ENCODE results near the gene FFAR1.
"Not testable (repeated sequence)": the region's sequence is repeated elsewhere in the genome, so short reads cannot be mapped to it uniquely, and the experiment has no call there.

The FFAR1 gene

DNA sequence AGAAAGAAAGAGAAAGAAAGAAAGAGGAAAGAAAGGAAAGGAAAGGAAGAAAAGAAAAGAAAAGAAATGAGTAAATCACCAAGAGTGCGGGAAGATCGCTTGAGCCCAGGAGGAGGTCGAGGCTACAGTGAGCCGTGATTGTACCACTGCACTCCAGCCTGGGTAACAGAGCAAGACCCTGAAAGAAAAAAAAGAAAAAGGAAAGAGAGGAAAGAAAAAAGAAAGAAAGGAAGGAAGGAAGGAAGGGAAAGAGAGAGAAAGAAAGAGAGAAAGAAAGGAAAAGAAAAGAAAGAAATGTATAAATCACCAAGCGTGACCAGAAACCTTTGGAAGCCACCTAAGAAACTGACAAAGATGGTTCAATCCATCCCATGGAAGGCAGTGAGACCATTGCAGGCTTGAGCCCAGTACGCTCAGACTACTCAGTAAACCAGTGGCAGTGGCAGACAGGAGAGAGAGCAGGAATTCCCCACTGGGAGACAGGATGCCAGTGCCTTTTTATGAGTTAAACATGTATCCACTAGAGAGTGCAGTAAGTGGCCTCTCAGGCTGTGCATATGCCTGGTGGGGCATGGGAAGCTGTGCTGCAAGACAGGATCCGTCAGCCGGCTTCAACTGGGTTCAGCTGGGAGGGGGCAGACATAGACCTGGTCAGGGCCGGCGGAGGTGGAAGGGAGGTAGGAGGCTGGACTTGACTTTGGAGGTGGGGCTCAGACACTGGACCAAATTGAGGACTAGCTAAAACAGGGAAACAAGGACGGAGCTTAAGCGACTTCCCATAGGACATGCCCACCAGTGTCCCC is 28.0 kb downstream of the FFAR1 start:
- H3K4me1 ChIP-seq (ENCODE audit: low read length), result no peaks in the 10 kb centered on the region
- H3K9ac ChIP-seq (ENCODE audit: low read length), result no peak overlapping the region
- H3K27ac ChIP-seq (ENCODE audit: low read length), result no peak overlapping the region
- no peaks in the 10 kb centered on the region for H3K9me3 ChIP-seq (replicated peaks; ENCODE audit: insufficient read depth, low read length)
- no peaks in the 10 kb centered on the region for H3K9me2 ChIP-seq (replicated peaks; ENCODE audit: insufficient read depth, low read length)
- no peaks in the 10 kb centered on the region for H3K36me3 ChIP-seq (replicated peaks; ENCODE audit: insufficient read depth, low read length)
- H3K4me3 ChIP-seq (ENCODE audit: low read length), result no peak overlapping the region
- no peak overlapping the region for H3K4me2 ChIP-seq (ENCODE audit: low read depth, low read length)
- H2AFZ ChIP-seq (ENCODE audit: low read length), result no peak overlapping the region
- TF ChIP-seq EZH2phosphoT487 (IDR thresholded peaks at IDR 0.05; ENCODE audit: low read length) (no peak), EZH2 (optimal IDR thresholded peaks at IDR 0.05; ENCODE audit: low read depth, low read length) (no peak)
- TF ChIP-seq, protein P1, sequence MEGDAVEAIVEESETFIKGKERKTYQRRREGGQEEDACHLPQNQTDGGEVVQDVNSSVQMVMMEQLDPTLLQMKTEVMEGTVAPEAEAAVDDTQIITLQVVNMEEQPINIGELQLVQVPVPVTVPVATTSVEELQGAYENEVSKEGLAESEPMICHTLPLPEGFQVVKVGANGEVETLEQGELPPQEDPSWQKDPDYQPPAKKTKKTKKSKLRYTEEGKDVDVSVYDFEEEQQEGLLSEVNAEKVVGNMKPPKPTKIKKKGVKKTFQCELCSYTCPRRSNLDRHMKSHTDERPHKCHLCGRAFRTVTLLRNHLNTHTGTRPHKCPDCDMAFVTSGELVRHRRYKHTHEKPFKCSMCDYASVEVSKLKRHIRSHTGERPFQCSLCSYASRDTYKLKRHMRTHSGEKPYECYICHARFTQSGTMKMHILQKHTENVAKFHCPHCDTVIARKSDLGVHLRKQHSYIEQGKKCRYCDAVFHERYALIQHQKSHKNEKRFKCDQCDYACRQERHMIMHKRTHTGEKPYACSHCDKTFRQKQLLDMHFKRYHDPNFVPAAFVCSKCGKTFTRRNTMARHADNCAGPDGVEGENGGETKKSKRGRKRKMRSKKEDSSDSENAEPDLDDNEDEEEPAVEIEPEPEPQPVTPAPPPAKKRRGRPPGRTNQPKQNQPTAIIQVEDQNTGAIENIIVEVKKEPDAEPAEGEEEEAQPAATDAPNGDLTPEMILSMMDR (IDR thresholded peaks at IDR 0.05; ENCODE audit: low read length), result no peak
- no peak for DNase-seq
- H3K79me2 ChIP-seq (ENCODE audit: low read length), result no peaks in the 10 kb centered on the region
- H3F3A ChIP-seq (ENCODE audit: insufficient read depth, low read length), result no peaks in the 10 kb centered on the region
- no peaks in the 10 kb centered on the region for H4K20me1 ChIP-seq (ENCODE audit: insufficient read depth, low read length)
- peaks cover 38% of the 10 kb centered on the region for H3K27me3 ChIP-seq (replicated peaks; ENCODE audit: insufficient read depth, low read length)

DNA sequence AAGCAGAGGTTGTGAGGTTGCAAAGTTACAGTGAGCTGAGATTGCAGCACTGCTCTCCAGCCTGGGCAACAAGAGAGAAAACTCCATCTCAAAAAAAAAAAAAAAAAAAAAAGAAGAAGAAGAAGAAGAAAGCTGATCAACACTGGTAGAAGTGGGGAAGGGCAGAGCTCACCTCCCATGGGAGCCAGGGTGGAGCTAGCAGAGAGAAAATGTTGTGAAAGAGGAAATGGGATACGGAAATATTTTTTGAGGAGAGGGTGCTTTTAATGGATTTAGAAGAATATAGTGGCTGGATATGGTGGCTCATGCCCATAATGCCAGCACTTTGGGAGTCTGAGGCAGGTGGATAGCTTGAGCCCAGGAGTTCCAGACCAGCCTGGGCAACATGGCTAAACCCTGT is 30.0 kb downstream of the FFAR1 start:
- H3K4me3 ChIP-seq (ENCODE audit: low read length), result no peak overlapping the region
- no peaks in the 10 kb centered on the region for H3K79me2 ChIP-seq (ENCODE audit: low read length)
- no peak overlapping the region for H3K9ac ChIP-seq (ENCODE audit: low read length)
- no peaks in the 10 kb centered on the region for H4K20me1 ChIP-seq (ENCODE audit: insufficient read depth, low read length)
- H3K9me2 ChIP-seq (replicated peaks; ENCODE audit: insufficient read depth, low read length), result no peaks in the 10 kb centered on the region
- no peak for DNase-seq
- H3K9me3 ChIP-seq (replicated peaks; ENCODE audit: insufficient read depth, low read length), result no peaks in the 10 kb centered on the region
- no peak overlapping the region for H3K4me2 ChIP-seq (ENCODE audit: low read depth, low read length)
- H3F3A ChIP-seq (ENCODE audit: insufficient read depth, low read length), result no peaks in the 10 kb centered on the region
- H3K36me3 ChIP-seq (replicated peaks; ENCODE audit: insufficient read depth, low read length), result no peaks in the 10 kb centered on the region
- TF ChIP-seq EZH2phosphoT487 (IDR thresholded peaks at IDR 0.05; ENCODE audit: low read length) (no peak), EZH2 (optimal IDR thresholded peaks at IDR 0.05; ENCODE audit: low read depth, low read length) (no peak)
- TF ChIP-seq, protein P1 (IDR thresholded peaks at IDR 0.05; ENCODE audit: low read length), result no peak
- H3K27ac ChIP-seq (ENCODE audit: low read length), result no peak overlapping the region
- H2AFZ ChIP-seq (ENCODE audit: low read length), result no peak overlapping the region
- H3K4me1 ChIP-seq (ENCODE audit: low read length), result no peaks in the 10 kb centered on the region
- peaks cover 53% of the 10 kb centered on the region for H3K27me3 ChIP-seq (replicated peaks; ENCODE audit: insufficient read depth, low read length)

DNA sequence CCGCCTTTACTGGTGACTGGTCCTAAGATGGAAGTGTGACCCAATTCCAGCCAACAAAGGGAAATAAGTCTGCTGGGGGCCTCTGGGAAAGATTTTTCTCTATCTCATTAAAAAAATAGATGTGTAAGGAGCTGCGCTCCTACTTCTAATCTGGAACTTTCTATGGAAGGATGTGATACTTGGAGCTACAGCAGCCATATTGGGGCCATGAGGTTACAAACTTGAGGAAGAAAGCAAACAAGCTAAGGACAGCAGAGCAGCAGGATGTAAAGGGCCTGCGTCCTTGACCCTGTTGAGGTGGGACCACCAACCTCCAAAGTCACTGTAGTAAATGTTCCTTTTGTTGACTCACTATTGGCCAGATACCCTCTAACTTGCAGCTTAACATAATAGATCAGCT is 30.7 kb downstream of the FFAR1 start:
- H3K36me3 ChIP-seq (replicated peaks; ENCODE audit: insufficient read depth, low read length), result no peaks in the 10 kb centered on the region
- no peak overlapping the region for H2AFZ ChIP-seq (ENCODE audit: low read length)
- H3K4me1 ChIP-seq (ENCODE audit: low read length), result no peaks in the 10 kb centered on the region
- DNase-seq, result no peak
- H3K4me3 ChIP-seq (ENCODE audit: low read length), result no peak overlapping the region
- H3K9ac ChIP-seq (ENCODE audit: low read length), result no peak overlapping the region
- no peaks in the 10 kb centered on the region for H3K9me3 ChIP-seq (replicated peaks; ENCODE audit: insufficient read depth, low read length)
- H3F3A ChIP-seq (ENCODE audit: insufficient read depth, low read length), result no peaks in the 10 kb centered on the region
- H3K4me2 ChIP-seq (ENCODE audit: low read depth, low read length), result no peak overlapping the region
- no peak for TF ChIP-seq EZH2 (optimal IDR thresholded peaks at IDR 0.05; ENCODE audit: low read depth, low read length)
- TF ChIP-seq EZH2phosphoT487 (IDR thresholded peaks at IDR 0.05; ENCODE audit: low read length), result no peak
- TF ChIP-seq, protein P1 (IDR thresholded peaks at IDR 0.05; ENCODE audit: low read length), result no peak
- H3K27ac ChIP-seq (ENCODE audit: low read length), result no peak overlapping the region
- no peaks in the 10 kb centered on the region for H4K20me1 ChIP-seq (ENCODE audit: insufficient read depth, low read length)
- H3K79me2 ChIP-seq (ENCODE audit: low read length), result no peaks in the 10 kb centered on the region
- H3K27me3 ChIP-seq (replicated peaks; ENCODE audit: insufficient read depth, low read length), result peaks cover 53% of the 10 kb centered on the region
- no peaks in the 10 kb centered on the region for H3K9me2 ChIP-seq (replicated peaks; ENCODE audit: insufficient read depth, low read length)

DNA sequence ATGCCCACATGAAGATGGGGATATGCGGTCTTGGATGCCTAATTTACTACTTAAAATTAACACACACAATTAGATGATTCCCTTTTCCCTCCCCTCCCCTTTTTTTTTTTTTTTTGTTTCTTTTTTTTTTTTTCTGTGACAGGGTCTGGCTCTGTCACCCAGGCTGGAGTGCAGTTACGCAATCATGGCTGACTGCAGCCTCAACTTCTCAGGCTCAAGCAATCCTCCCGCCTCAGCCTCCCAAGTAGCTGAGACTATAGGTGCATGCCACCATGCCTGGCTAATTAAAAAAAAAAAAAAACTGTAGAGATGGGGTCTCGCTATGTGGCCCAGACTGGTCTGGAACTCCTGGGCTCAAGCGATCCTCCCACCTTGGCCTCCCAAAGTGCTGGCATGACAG is 31.8 kb downstream of the FFAR1 start:
- not testable (repeated sequence) for H3K9me3 ChIP-seq (replicated peaks; ENCODE audit: insufficient read depth, low read length); H3K4me2 ChIP-seq (ENCODE audit: low read depth, low read length); H2AFZ ChIP-seq (ENCODE audit: low read length); H3K9me2 ChIP-seq (replicated peaks; ENCODE audit: insufficient read depth, low read length); H3K4me1 ChIP-seq (ENCODE audit: low read length); H3K79me2 ChIP-seq (ENCODE audit: low read length); H4K20me1 ChIP-seq (ENCODE audit: insufficient read depth, low read length); H3K4me3 ChIP-seq (ENCODE audit: low read length); H3K9ac ChIP-seq (ENCODE audit: low read length); H3F3A ChIP-seq (ENCODE audit: insufficient read depth, low read length); H3K36me3 ChIP-seq (replicated peaks; ENCODE audit: insufficient read depth, low read length); H3K27ac ChIP-seq (ENCODE audit: low read length); DNase-seq
- peaks cover 54% of the 10 kb centered on the region for H3K27me3 ChIP-seq (replicated peaks; ENCODE audit: insufficient read depth, low read length)
